HCT116 (cell line): Measurements from ENCODE around the gene CDK14. TPM values are rescaled to one million over a fixed set of nuclear protein-coding genes. Genes with fewer than 3 reads are reported as not detected.

ENCODE experiments used
- ATAC-seq: fragments of 200-7000 bp; cut with Tn5 transposase; 2 replicates; pipeline ENCODE4 v1.9.1; 2020; ENCODE audit warnings: mild to moderate bottlenecking, moderate library complexity
- BruUV-seq: library from RNA; stranded (reverse); fragments of 400-500 nt; replicated peaks from 2 replicates; lab custom pipeline; 2021; lab: Mats Ljungman, UMichigan
- CTCF ChIA-PET: fragments of 300-600 bp; sonication (Branson Sonifier 250); formaldehyde crosslinking; loops from one replicate; lab custom pipeline; 2021; ENCODE audit warnings: antibody characterized with exemption; lab: Charles Lee
- POLR2A ChIA-PET: fragments of 300-600, 350-600 bp; sonication (Branson Sonifier 250); formaldehyde crosslinking; loops from one replicate; lab custom pipeline; 2021; ENCODE audit warnings: antibody characterized with exemption; lab: Charles Lee
- RAD21 ChIA-PET, 2 experiments: fragments of 300-600 bp; sonication (Branson Sonifier 250); formaldehyde crosslinking; loops; one replicate each; lab custom pipeline; 2023; ENCODE audit warnings: low total read pairs in 2 of 2; ENCODE audit not compliant: uncharacterized antibody in 2 of 2, unreplicated experiment in 2 of 2, low non-redundant PET in 1 of 2; lab: Charles Lee
- DNase-seq: peaks from one replicate; pipeline ENCODE4 v3.0.0-alpha.2; 2010; ENCODE audit warnings: low read depth, low spot score
- H2AFZ ChIP-seq: fragments of 200-600 bp; shearing (Covaris generic), sonication (generic); 2 replicates; pipeline ENCODE4 v1.6.1; 2017; ENCODE audit warnings: low read depth, mixed run types, mixed read lengths, antibody characterized with exemption, low read length; ENCODE audit not compliant: poor library complexity, severe bottlenecking
- H3K27ac ChIP-seq: 2 replicates; pipeline ENCODE4 v1.5.1; 2012; ENCODE audit warnings: low read depth, low read length
- H3K27me3 ChIP-seq: fragments of 200-600 bp; sonication (generic); 2 replicates; pipeline ENCODE4 v1.6.1; 2016; ENCODE audit warnings: mixed run types, low read length, mixed read lengths; ENCODE audit not compliant: insufficient read depth
- H3K36me3 ChIP-seq, 2 experiments: fragments of 200-500 bp in 1 of 2; fragments of 200-600 bp in 1 of 2; sonication (Bioruptor generic) in 1 of 2; sonication (generic) in 1 of 2; 2 replicates each; pipeline versions ENCODE4 v1.5.1 to v1.6.1; 2014 to 2016; ENCODE audit warnings: low read length in 2 of 2, inconsistent platforms in 1 of 2, mixed read lengths in 1 of 2, mixed run types in 1 of 2; ENCODE audit not compliant: insufficient read depth in 2 of 2, control insufficient read depth in 1 of 2
- H3K4me1 ChIP-seq, 2 experiments: fragments of 200-600 bp in 1 of 2; sonication (generic) in 1 of 2; 2 replicates each; pipeline versions ENCODE4 v1.5.1 to v1.6.1; 2012 to 2017; ENCODE audit warnings: low read length in 2 of 2, inconsistent platforms in 1 of 2, mild to moderate bottlenecking in 1 of 2, mixed read lengths in 1 of 2, mixed run types in 1 of 2, moderate library complexity in 1 of 2; ENCODE audit not compliant: insufficient read depth in 2 of 2, control insufficient read depth in 1 of 2
- H3K4me2 ChIP-seq: fragments of 200-600 bp; sonication (generic); 2 replicates; pipeline ENCODE4 v1.6.1; 2017; ENCODE audit warnings: mixed run types, low read length, mixed read lengths
- H3K4me3 ChIP-seq, 2 experiments: fragments of 200-600 bp in 1 of 2; sonication (generic) in 1 of 2; replicated peaks in 1 of 2; 2 replicates each; pipeline ENCODE4 v1.5.1; 2011 to 2016; ENCODE audit warnings: low read length in 2 of 2, control low read depth in 1 of 2, low read depth in 1 of 2, mild to moderate bottlenecking in 1 of 2, mixed read lengths in 1 of 2, mixed run types in 1 of 2
- H3K79me2 ChIP-seq: fragments of 200-600 bp; sonication (generic); 2 replicates; pipeline ENCODE4 v1.6.1; 2017; ENCODE audit warnings: mild to moderate bottlenecking, mixed run types, low read length, moderate library complexity, mixed read lengths; ENCODE audit not compliant: insufficient read depth
- H3K9ac ChIP-seq: fragments of 200-600 bp; sonication (generic); 2 replicates; pipeline ENCODE4 v1.6.1; 2016; ENCODE audit warnings: low read length, mixed read lengths
- H3K9me2 ChIP-seq: fragments of 200-600 bp; sonication (generic), shearing (Covaris generic); 2 replicates; pipeline ENCODE4 v1.6.1; 2017; ENCODE audit warnings: mixed run types, mild to moderate bottlenecking, moderate library complexity; ENCODE audit not compliant: insufficient read depth
- H3K9me3 ChIP-seq, 2 experiments: fragments of 200-500 bp in 1 of 2; fragments of 200-600 bp in 1 of 2; sonication (Bioruptor generic) in 1 of 2; sonication (generic) in 1 of 2; 2 replicates each; pipeline ENCODE4 v1.6.1; 2014 to 2017; ENCODE audit warnings: low read length in 2 of 2, mixed read lengths in 2 of 2, inconsistent platforms in 1 of 2, low read depth in 1 of 2, mild to moderate bottlenecking in 1 of 2, mixed run types in 1 of 2, moderate library complexity in 1 of 2; ENCODE audit not compliant: control insufficient read depth in 1 of 2, insufficient read depth in 1 of 2
- H4K20me1 ChIP-seq: fragments of 200-600 bp; sonication (generic), shearing (Covaris generic); 2 replicates; pipeline ENCODE4 v1.6.1; 2017; ENCODE audit warnings: mixed run types, mild to moderate bottlenecking, moderate library complexity; ENCODE audit not compliant: insufficient read depth
- CBX3 ChIP-seq: IDR thresholded peaks from 2 replicates; pipeline ENCODE4 v1.6.1; 2012; ENCODE audit warnings: low read depth
- ELF1 ChIP-seq: IDR thresholded peaks from 2 replicates; pipeline ENCODE4 v1.6.1; 2012; ENCODE audit warnings: low read depth, borderline replicate concordance
- EZH2 ChIP-seq: fragments of 200-600 bp; sonication (generic); IDR thresholded peaks from 2 replicates; pipeline ENCODE4 v1.6.1; 2017; ENCODE audit warnings: antibody characterized with exemption, mixed run types
- JUND ChIP-seq: IDR thresholded peaks from 2 replicates; pipeline ENCODE4 v1.6.1; 2012
- POLR2A ChIP-seq: IDR thresholded peaks from 2 replicates; pipeline ENCODE4 v1.7.0; 2011; ENCODE audit warnings: borderline replicate concordance; ENCODE audit not compliant: insufficient read depth, insufficient read length; ENCODE audit errors: extremely low read depth
- POLR2AphosphoS5 ChIP-seq: IDR thresholded peaks from 2 replicates; pipeline ENCODE4 v1.6.1; 2011; ENCODE audit warnings: mild to moderate bottlenecking, low read depth, low read length, moderate library complexity
- RAD21 ChIP-seq: IDR thresholded peaks from 2 replicates; pipeline ENCODE4 v1.6.1; 2012; ENCODE audit warnings: low read depth, mild to moderate bottlenecking
- SIN3A ChIP-seq: IDR thresholded peaks from 2 replicates; pipeline ENCODE4 v1.6.1; 2012; ENCODE audit warnings: low read depth
- SP1 ChIP-seq: IDR thresholded peaks from 2 replicates; pipeline ENCODE4 v1.6.1; 2012; ENCODE audit warnings: low read depth
- TCF7L2 ChIP-seq: IDR thresholded peaks from 2 replicates; pipeline ENCODE4 v1.7.0; 2011; ENCODE audit warnings: borderline replicate concordance, inconsistent platforms; ENCODE audit not compliant: insufficient read depth, insufficient read length; ENCODE audit errors: extremely low read depth
- YY1 ChIP-seq: IDR thresholded peaks from 2 replicates; pipeline ENCODE4 v1.6.1; 2011; ENCODE audit warnings: low read length, low read depth, moderate library complexity, mild to moderate bottlenecking; ENCODE audit not compliant: insufficient replicate concordance; ENCODE audit errors: extremely low read depth
- ZFX ChIP-seq: fragments of 450-650 bp; IDR thresholded peaks from 2 replicates; pipeline ENCODE4 v1.6.1; 2017
- intact Hi-C: fragments of 100-400 bp; cut with micrococcal nuclease; formaldehyde crosslinking; loops from 2 replicates; pipeline ENCODE4 v1.10.0; 2022
- total RNA-seq: library from RNA; stranded (reverse); gene quantifications from one replicate; pipeline ENCODE4 v1.2.1, GENCODE V29; 2021; ENCODE audit not compliant: unreplicated experiment
- TF ChIP-seq, protein P1 (sequence below), 3 experiments: fragments of 200-600 bp in 1 of 3; sonication (generic) in 1 of 3; IDR thresholded peaks in 2 of 3; conservative IDR thresholded peaks in 1 of 3; 2 replicates each; pipeline ENCODE4 v1.5.1; 2012 to 2017; ENCODE audit warnings: low read depth in 2 of 3, low read length in 2 of 3, antibody characterized with exemption in 1 of 3, borderline replicate concordance in 1 of 3, control low read depth in 1 of 3, mild to moderate bottlenecking in 1 of 3, mixed read lengths in 1 of 3, mixed run types in 1 of 3, moderate library complexity in 1 of 3; ENCODE audit not compliant: insufficient read depth in 1 of 3
- TF ChIP-seq, protein P2 (sequence below): IDR thresholded peaks from 2 replicates; pipeline ENCODE4 v1.6.1; 2012
- TF ChIP-seq, protein P3 (sequence below): IDR thresholded peaks from 2 replicates; pipeline ENCODE4 v1.6.1; 2012; ENCODE audit warnings: low read depth
- TF ChIP-seq, protein P4 (sequence below): IDR thresholded peaks from 2 replicates; pipeline ENCODE4 v1.6.1; 2012
- TF ChIP-seq, protein P5 (sequence below): IDR thresholded peaks from 2 replicates; pipeline ENCODE4 v1.6.1; 2011; ENCODE audit warnings: mild to moderate bottlenecking, low read length, moderate library complexity; ENCODE audit not compliant: insufficient replicate concordance; ENCODE audit errors: extremely low read depth

Gene CDK14
- total RNA-seq, 1 experiment from 2014 or later: 10.2 TPM

DNA sequence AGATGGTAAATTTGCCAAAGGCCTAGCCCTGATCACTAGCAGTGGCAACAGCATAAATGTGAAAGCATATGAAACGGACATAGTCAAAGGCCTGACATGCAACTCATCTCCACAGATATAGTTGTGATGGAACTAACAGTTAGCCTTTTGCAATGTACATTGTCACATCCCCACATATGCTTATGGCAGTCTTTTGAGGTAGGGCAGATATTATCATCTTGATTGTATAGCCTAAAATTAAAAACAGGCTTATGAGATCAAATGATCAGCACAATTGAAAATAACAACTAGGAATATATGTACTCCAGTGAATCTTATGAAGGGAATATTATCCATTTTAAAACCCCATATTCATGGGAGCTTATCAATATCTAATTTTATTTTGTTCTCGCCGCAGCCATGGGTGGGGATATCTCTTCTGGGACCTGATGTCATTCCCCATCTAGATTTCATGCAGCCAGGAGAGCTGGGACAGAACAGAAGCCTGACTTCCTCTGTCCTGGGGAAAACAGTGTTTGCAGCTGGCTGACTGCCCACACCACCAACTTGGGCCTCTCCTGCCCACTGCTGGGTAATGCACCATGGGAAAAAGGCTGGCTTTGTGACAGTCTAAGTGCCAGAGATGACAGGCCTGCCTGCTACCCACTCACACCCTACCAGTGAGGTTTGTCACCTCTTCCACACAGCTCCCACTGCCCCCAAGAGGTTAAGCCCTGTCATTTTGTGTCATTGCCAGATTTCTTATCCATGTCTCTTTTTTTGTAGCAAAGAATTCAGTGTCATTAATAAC lies 487.9 kb downstream of the CDK14 start:
- no peak for ATAC-seq
- H3K9me3 ChIP-seq: no peaks in the 10 kb centered on the region
- H3K27ac ChIP-seq: no peak overlapping the region
- no peaks in the 10 kb centered on the region for H3K79me2 ChIP-seq
- POLR2A ChIA-PET: no interaction called here
- H3K4me1 ChIP-seq: no peaks in the 10 kb centered on the region
- no peak for DNase-seq
- no peaks in the 10 kb centered on the region for H4K20me1 ChIP-seq
- CTCF ChIA-PET: no interaction called here
- H3K4me3 ChIP-seq: no peak overlapping the region
- no peak overlapping the region for H3K4me2 ChIP-seq
- no TSS peak for BruUV-seq
- H3K36me3 ChIP-seq: no peaks in the 10 kb centered on the region
- no peak overlapping the region for H3K9ac ChIP-seq
- H3K9me2 ChIP-seq: no peaks in the 10 kb centered on the region
- no peak overlapping the region for H2AFZ ChIP-seq
- intact Hi-C loops: loop anchor here (2.0 to 10.0 kb wide), 2 partner anchors 701 to 1361 kb away; partner anchors contain the start of gene GATAD1
- RAD21 ChIA-PET: no interaction called here
- no peak for TF ChIP-seq JUND
- no peak for TF ChIP-seq EZH2
- no peak for TF ChIP-seq ZFX
- no peak for TF ChIP-seq RAD21
- TF ChIP-seq ELF1: no peak
- no peak for TF ChIP-seq POLR2AphosphoS5
- TF ChIP-seq, protein P1, sequence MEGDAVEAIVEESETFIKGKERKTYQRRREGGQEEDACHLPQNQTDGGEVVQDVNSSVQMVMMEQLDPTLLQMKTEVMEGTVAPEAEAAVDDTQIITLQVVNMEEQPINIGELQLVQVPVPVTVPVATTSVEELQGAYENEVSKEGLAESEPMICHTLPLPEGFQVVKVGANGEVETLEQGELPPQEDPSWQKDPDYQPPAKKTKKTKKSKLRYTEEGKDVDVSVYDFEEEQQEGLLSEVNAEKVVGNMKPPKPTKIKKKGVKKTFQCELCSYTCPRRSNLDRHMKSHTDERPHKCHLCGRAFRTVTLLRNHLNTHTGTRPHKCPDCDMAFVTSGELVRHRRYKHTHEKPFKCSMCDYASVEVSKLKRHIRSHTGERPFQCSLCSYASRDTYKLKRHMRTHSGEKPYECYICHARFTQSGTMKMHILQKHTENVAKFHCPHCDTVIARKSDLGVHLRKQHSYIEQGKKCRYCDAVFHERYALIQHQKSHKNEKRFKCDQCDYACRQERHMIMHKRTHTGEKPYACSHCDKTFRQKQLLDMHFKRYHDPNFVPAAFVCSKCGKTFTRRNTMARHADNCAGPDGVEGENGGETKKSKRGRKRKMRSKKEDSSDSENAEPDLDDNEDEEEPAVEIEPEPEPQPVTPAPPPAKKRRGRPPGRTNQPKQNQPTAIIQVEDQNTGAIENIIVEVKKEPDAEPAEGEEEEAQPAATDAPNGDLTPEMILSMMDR (IDR thresholded peaks at IDR 0.05 in 2 of 3, conservative IDR thresholded peaks at IDR 0.05 in 1 of 3; ENCODE audit: borderline replicate concordance in 1 of 3, insufficient read depth in 1 of 3, low read depth in 2 of 3, low read length in 2 of 3): no peak
- TF ChIP-seq, protein P2, sequence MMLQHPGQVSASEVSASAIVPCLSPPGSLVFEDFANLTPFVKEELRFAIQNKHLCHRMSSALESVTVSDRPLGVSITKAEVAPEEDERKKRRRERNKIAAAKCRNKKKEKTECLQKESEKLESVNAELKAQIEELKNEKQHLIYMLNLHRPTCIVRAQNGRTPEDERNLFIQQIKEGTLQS: no peak
- TF ChIP-seq, protein P3, sequence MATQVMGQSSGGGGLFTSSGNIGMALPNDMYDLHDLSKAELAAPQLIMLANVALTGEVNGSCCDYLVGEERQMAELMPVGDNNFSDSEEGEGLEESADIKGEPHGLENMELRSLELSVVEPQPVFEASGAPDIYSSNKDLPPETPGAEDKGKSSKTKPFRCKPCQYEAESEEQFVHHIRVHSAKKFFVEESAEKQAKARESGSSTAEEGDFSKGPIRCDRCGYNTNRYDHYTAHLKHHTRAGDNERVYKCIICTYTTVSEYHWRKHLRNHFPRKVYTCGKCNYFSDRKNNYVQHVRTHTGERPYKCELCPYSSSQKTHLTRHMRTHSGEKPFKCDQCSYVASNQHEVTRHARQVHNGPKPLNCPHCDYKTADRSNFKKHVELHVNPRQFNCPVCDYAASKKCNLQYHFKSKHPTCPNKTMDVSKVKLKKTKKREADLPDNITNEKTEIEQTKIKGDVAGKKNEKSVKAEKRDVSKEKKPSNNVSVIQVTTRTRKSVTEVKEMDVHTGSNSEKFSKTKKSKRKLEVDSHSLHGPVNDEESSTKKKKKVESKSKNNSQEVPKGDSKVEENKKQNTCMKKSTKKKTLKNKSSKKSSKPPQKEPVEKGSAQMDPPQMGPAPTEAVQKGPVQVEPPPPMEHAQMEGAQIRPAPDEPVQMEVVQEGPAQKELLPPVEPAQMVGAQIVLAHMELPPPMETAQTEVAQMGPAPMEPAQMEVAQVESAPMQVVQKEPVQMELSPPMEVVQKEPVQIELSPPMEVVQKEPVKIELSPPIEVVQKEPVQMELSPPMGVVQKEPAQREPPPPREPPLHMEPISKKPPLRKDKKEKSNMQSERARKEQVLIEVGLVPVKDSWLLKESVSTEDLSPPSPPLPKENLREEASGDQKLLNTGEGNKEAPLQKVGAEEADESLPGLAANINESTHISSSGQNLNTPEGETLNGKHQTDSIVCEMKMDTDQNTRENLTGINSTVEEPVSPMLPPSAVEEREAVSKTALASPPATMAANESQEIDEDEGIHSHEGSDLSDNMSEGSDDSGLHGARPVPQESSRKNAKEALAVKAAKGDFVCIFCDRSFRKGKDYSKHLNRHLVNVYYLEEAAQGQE: no peak
- no peak for TF ChIP-seq SP1
- no peak for TF ChIP-seq POLR2A
- no peak for TF ChIP-seq YY1
- no peak for TF ChIP-seq SIN3A
- no peak for TF ChIP-seq CBX3
- TF ChIP-seq, protein P4, sequence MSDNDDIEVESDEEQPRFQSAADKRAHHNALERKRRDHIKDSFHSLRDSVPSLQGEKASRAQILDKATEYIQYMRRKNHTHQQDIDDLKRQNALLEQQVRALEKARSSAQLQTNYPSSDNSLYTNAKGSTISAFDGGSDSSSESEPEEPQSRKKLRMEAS: no peak
- no peak for TF ChIP-seq TCF7L2
- TF ChIP-seq, protein P5, sequence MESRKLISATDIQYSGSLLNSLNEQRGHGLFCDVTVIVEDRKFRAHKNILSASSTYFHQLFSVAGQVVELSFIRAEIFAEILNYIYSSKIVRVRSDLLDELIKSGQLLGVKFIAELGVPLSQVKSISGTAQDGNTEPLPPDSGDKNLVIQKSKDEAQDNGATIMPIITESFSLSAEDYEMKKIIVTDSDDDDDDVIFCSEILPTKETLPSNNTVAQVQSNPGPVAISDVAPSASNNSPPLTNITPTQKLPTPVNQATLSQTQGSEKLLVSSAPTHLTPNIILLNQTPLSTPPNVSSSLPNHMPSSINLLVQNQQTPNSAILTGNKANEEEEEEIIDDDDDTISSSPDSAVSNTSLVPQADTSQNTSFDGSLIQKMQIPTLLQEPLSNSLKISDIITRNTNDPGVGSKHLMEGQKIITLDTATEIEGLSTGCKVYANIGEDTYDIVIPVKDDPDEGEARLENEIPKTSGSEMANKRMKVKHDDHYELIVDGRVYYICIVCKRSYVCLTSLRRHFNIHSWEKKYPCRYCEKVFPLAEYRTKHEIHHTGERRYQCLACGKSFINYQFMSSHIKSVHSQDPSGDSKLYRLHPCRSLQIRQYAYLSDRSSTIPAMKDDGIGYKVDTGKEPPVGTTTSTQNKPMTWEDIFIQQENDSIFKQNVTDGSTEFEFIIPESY: no peak
- H3K27me3 ChIP-seq: no peaks in the 10 kb centered on the region
